Activated T-helper 9 cell treated with anti-CD3 and anti-CD28 coated beads, Interleukin-2, amount 50 U/mL, for 16 hours (primary cell): ENCODE results near the gene ZNF746.

Experiments
- DNase-seq: peaks from one replicate; pipeline ENCODE4 v3.0.0-alpha.2; 2020; ENCODE audit warnings: low read depth

Gene ZNF746

GRCh38 chr7:149427096-149427680, 70.4 kb downstream of the ZNF746 start:
- no peak for DNase-seq

- no peak for DNase-seq
Measured at GRCh38 chr7:149423449-149424110, 74.0 kb downstream of the ZNF746 start.

GRCh38 chr7:149422914-149423301, 74.7 kb downstream of the ZNF746 start:
- DNase-seq, result peak; percentile 25
